ENCODE results near the gene BUD13. TPM values are rescaled to one million over a fixed set of nuclear protein-coding genes. Genes with fewer than 3 reads are reported as not detected.

Gene BUD13
- total RNA-seq, 1 experiment from 2014 or later = 39.4 TPM

GRCh38 chr11:116811194-116811593, 38.4 kb upstream of the BUD13 start:
- intact Hi-C loops (cut with micrococcal nuclease; ENCODE audit: unreplicated experiment) = no loop called here
- POLR2A ChIA-PET (ENCODE audit: low non-redundant PET) = no interaction called here
- no peak for DNase-seq (ENCODE audit: low spot score)
- no peak overlapping the region for H3K27ac ChIP-seq (ENCODE audit: low read depth, low read length, poor library complexity, severe bottlenecking)
- H3K36me3 ChIP-seq (ENCODE audit: insufficient read depth, low read length, poor library complexity, severe bottlenecking) = no peaks in the 10 kb centered on the region
- H3K4me3 ChIP-seq (ENCODE audit: low read depth, low read length, poor library complexity, severe bottlenecking) = no peak overlapping the region
- no TSS peak for BruUV-seq (replicated peaks)
- TF ChIP-seq CTCF (conservative IDR thresholded peaks at IDR 0.05; ENCODE audit: low read depth, low read length) (no peak), EZH2 (IDR thresholded peaks at IDR 0.05; ENCODE audit: borderline replicate concordance, low read depth, low read length, poor library complexity, severe bottlenecking) (no peak)
- H3K27me3 ChIP-seq (replicated peaks; ENCODE audit: insufficient read depth, low read depth, low read length, poor library complexity) = no peaks in the 10 kb centered on the region
- H3K9me3 ChIP-seq (ENCODE audit: low read depth, low read length, poor library complexity, severe bottlenecking) = no peaks in the 10 kb centered on the region
- CTCF ChIA-PET = interaction anchor here (0.8 kb wide), 1 partner anchor 20 kb away, joined by 10 read pairs; the partner anchor contains the start of gene APOA5
- H3K4me1 ChIP-seq (ENCODE audit: insufficient read depth, low read length, poor library complexity, severe bottlenecking) = no peaks in the 10 kb centered on the region

- Histone ChIP-seq H3K27ac (ENCODE audit: low read depth, low read length, poor library complexity, severe bottlenecking) (no peak overlapping the region), H3K27me3 (replicated peaks; ENCODE audit: insufficient read depth, low read depth, low read length, poor library complexity) (no peaks in the 10 kb centered on the region), H3K4me1 (ENCODE audit: insufficient read depth, low read length, poor library complexity, severe bottlenecking) (no peaks in the 10 kb centered on the region), H3K36me3 (ENCODE audit: insufficient read depth, low read length, poor library complexity, severe bottlenecking) (no peaks in the 10 kb centered on the region), H3K4me3 (ENCODE audit: low read depth, low read length, poor library complexity, severe bottlenecking) (no peak overlapping the region), H3K9me3 (ENCODE audit: low read depth, low read length, poor library complexity, severe bottlenecking) (no peaks in the 10 kb centered on the region)
- TF ChIP-seq CTCF (conservative IDR thresholded peaks at IDR 0.05; ENCODE audit: low read depth, low read length) (no peak), EZH2 (IDR thresholded peaks at IDR 0.05; ENCODE audit: borderline replicate concordance, low read depth, low read length, poor library complexity, severe bottlenecking) (no peak)
- POLR2A ChIA-PET (ENCODE audit: low non-redundant PET) = no interaction called here
- no peak for DNase-seq (ENCODE audit: low spot score)
- intact Hi-C loops (cut with micrococcal nuclease; ENCODE audit: unreplicated experiment) = no loop called here
- CTCF ChIA-PET = no interaction called here
- no TSS peak for BruUV-seq (replicated peaks)
These were observed 35.7 kb upstream of the BUD13 start for GRCh38 chr11:116808262-116809175.

- TF ChIP-seq EZH2 (IDR thresholded peaks at IDR 0.05; ENCODE audit: borderline replicate concordance, low read depth, low read length, poor library complexity, severe bottlenecking) (no peak), CTCF (conservative IDR thresholded peaks at IDR 0.05; ENCODE audit: low read depth, low read length) (no peak)
- no peaks in the 10 kb centered on the region for H3K9me3 ChIP-seq (ENCODE audit: low read depth, low read length, poor library complexity, severe bottlenecking)
- ChIA-PET CTCF (no interaction called here), POLR2A (ENCODE audit: low non-redundant PET) (no interaction called here)
- intact Hi-C loops (cut with micrococcal nuclease; ENCODE audit: unreplicated experiment) = no loop called here
- H3K4me3 ChIP-seq (ENCODE audit: low read depth, low read length, poor library complexity, severe bottlenecking) = no peak overlapping the region
- no peaks in the 10 kb centered on the region for H3K27me3 ChIP-seq (replicated peaks; ENCODE audit: insufficient read depth, low read depth, low read length, poor library complexity)
- no peak for DNase-seq (ENCODE audit: low spot score)
- H3K4me1 ChIP-seq (ENCODE audit: insufficient read depth, low read length, poor library complexity, severe bottlenecking) = no peaks in the 10 kb centered on the region
- no peak overlapping the region for H3K27ac ChIP-seq (ENCODE audit: low read depth, low read length, poor library complexity, severe bottlenecking)
- BruUV-seq (replicated peaks) = no TSS peak
- H3K36me3 ChIP-seq (ENCODE audit: insufficient read depth, low read length, poor library complexity, severe bottlenecking) = no peaks in the 10 kb centered on the region
These were observed 34.9 kb upstream of the BUD13 start for GRCh38 chr11:116807601-116808261.
